ENCODE measurements around the gene METTL25B. TPM values are rescaled to one million over a fixed set of nuclear protein-coding genes. Genes with fewer than 3 reads are reported as not detected.
"Not testable (repeated sequence)": the region's sequence is repeated elsewhere in the genome, so short reads cannot be mapped to it uniquely, and the experiment has no call there.

Gene METTL25B
- total RNA-seq, 4 donors from 2014 or later = 12.9 to 28.0 (median 17.6) TPM

- no peaks in the 10 kb centered on the region for H3K27me3 ChIP-seq
- TF ChIP-seq POLR2A (IDR thresholded peaks at IDR 0.05) = no peak
- TF ChIP-seq, protein P1, sequence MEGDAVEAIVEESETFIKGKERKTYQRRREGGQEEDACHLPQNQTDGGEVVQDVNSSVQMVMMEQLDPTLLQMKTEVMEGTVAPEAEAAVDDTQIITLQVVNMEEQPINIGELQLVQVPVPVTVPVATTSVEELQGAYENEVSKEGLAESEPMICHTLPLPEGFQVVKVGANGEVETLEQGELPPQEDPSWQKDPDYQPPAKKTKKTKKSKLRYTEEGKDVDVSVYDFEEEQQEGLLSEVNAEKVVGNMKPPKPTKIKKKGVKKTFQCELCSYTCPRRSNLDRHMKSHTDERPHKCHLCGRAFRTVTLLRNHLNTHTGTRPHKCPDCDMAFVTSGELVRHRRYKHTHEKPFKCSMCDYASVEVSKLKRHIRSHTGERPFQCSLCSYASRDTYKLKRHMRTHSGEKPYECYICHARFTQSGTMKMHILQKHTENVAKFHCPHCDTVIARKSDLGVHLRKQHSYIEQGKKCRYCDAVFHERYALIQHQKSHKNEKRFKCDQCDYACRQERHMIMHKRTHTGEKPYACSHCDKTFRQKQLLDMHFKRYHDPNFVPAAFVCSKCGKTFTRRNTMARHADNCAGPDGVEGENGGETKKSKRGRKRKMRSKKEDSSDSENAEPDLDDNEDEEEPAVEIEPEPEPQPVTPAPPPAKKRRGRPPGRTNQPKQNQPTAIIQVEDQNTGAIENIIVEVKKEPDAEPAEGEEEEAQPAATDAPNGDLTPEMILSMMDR (IDR thresholded peaks at IDR 0.05 in 4 of 5, conservative IDR thresholded peaks at IDR 0.05 in 1 of 5) = no peak
- ATAC-seq (peak; percentile 81 to 87), DNase-seq (peak in 1 of 2 donors; percentile 64)
- peak overlapping the region in 3 of 4 donors; percentile 59 to 80 (median 69) for H3K27ac ChIP-seq
- no peaks in the 10 kb centered on the region for H3K36me3 ChIP-seq
- no peaks in the 10 kb centered on the region for H3K9me3 ChIP-seq
- in situ Hi-C loops (cut with MboI; ENCODE audit: low sequenced_read_pairs in 4 of 4) (no loop called here), intact Hi-C loops (cut with DNase I; ENCODE audit: low total_unique reads) (no loop called here)
- peaks cover 7 to 10% of the 10 kb centered on the region in 2 donors for H3K4me1 ChIP-seq
- no peak overlapping the region for H3K4me3 ChIP-seq
Measured at GRCh38 chr1:156760092-156760795, 32.0 kb downstream of the METTL25B start.

DNA sequence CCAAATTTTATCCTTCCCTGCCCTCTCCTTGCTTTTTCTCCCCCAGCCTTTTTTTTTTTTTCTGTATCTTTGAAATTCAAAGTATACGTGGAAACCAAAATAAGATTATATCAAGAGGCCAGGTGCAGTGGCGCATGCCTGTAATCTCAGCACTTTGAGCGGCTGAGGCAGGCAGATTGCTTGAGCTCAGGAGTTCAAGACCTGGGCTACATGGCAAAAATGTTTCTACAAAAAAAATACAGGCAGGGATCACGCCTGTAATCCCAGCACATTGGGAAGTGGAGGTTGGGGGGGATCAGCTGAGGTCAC is 32.5 kb downstream of the METTL25B start:
- peak in 1 of 2 donors; percentile 5 for ATAC-seq

DNA sequence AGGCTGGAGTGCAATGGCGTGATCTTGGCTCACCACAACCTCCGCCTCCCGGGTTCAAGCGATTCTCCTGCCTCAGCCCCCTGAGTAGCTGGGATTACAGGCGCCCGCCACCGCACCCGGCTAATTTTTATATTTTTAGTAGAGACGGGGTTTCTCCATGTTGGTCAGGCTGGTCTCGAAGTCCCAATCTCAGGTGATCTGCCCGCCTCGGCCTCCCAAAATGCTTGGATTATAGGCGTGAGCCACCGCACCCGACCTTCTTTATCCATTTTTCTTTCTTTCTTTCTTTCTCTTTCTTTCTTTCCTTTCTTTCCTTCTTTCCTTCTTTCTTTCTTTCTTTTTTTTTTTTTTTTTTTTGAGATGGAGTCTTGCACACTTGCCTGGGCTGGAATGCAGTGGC is 36.9 kb downstream of the METTL25B start:
- in situ Hi-C loops (cut with MboI; ENCODE audit: low sequenced_read_pairs in 4 of 4); DNase-seq; intact Hi-C loops (cut with DNase I; ENCODE audit: low total_unique reads); H3K4me3 ChIP-seq; H3K9me3 ChIP-seq; H3K27me3 ChIP-seq; ATAC-seq; H3K27ac ChIP-seq; H3K36me3 ChIP-seq: not testable (repeated sequence)
- H3K4me1 ChIP-seq = peaks cover 32 to 40% of the 10 kb centered on the region in 2 donors

More for the DNA sequence above, 32.5 kb downstream of the METTL25B start:
- TF ChIP-seq, protein P1 (IDR thresholded peaks at IDR 0.05 in 4 of 5, conservative IDR thresholded peaks at IDR 0.05 in 1 of 5) = no peak
- TF ChIP-seq POLR2A (IDR thresholded peaks at IDR 0.05) = no peak
- H3K9me3 ChIP-seq = no peaks in the 10 kb centered on the region
- in situ Hi-C loops (cut with MboI; ENCODE audit: low sequenced_read_pairs in 4 of 4) = no loop called here
- peak overlapping the region in 3 of 4 donors; percentile 59 to 80 (median 69) for H3K27ac ChIP-seq
- H3K4me3 ChIP-seq = no peak overlapping the region
- no peaks in the 10 kb centered on the region for H3K36me3 ChIP-seq
- no peaks in the 10 kb centered on the region for H3K27me3 ChIP-seq
- H3K4me1 ChIP-seq = peaks cover 8 to 12% of the 10 kb centered on the region in 2 donors
- intact Hi-C loops (cut with DNase I; ENCODE audit: low total_unique reads) = no loop called here
- DNase-seq = no peak

DNA sequence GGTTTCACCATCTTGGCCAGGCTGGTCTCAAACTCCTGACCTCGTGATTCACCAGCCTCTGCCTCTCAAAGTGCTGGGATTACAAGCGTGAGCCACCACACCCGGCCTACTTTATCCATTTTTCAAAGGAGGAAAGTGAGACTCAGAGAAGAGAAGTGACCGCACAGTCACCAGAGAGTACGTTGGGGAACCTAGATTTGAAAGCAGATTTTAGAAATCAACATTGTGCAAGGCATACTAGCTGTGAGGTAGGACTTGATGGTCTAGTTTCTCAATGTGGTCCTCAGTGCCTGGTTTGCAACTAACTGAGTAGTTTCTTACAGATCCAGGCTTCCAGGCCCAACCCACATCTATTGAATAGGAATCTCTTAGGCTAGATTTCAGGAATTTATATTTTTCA is 37.4 kb downstream of the METTL25B start:
- Histone ChIP-seq H3K36me3 (peaks cover 0 to 4% of the 10 kb centered on the region in 2 donors), H3K4me1 (peaks cover 34 to 39% of the 10 kb centered on the region in 2 donors), H3K4me3 (peak overlapping the region in 3 of 4 donors; percentile 73 to 89 (median 76)), H3K27ac (peak overlapping the region in 3 of 4 donors; percentile 86 to 94 (median 88)), H3K27me3 (no peaks in the 10 kb centered on the region), H3K9me3 (no peaks in the 10 kb centered on the region)
- no peak for ATAC-seq
- in situ Hi-C loops (cut with MboI; ENCODE audit: low sequenced_read_pairs in 4 of 4) (no loop called here), intact Hi-C loops (cut with DNase I; ENCODE audit: low total_unique reads) (no loop called here)
- TF ChIP-seq, protein P1 (IDR thresholded peaks at IDR 0.05 in 4 of 5, conservative IDR thresholded peaks at IDR 0.05 in 1 of 5) = no peak
- TF ChIP-seq POLR2A (IDR thresholded peaks at IDR 0.05) = no peak
- no peak for DNase-seq

DNA sequence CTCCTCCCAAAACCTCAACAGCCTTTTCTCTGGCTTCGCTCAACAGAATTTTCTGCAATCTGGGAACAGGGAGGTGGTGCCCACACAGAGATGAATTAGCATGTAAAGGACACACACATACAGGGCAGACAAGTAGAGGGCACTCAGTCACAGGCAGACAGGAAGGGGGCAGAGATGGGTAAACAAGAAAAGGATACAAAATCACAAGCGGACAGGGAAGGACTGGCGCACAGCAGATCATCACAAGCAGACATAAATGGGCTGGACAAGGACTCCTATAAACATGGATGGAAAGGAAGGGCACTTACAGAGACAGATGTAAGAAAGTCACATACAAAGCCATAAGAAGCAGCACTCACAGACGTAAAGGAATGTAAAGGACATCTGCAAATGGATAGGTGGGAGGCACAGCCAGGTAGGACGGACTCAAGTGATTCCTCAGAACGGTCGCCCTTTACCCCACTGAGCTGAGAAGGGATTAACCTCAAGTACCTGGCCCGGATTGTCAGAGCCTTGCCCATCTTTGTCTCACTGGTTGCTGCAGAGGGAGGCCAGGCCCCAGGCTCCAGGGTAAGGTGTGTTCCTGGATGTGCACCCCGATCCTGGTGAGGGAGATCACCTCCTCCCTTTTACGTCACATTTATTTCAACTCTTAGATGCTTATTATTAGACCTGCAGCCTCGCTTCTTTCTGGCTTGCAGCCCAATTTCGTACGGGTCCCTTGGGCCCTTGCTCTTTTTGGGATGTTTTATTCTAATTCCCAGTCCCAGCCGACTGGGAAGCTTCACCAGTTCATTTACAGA is 38.2 kb downstream of the METTL25B start:
- no peaks in the 10 kb centered on the region for H3K9me3 ChIP-seq
- intact Hi-C loops (cut with DNase I; ENCODE audit: low total_unique reads) = loop anchor here (1.0 kb wide), 3 partner anchors 15 to 38 kb away; partner anchors contain the start of genes HDGF, ISG20L2, METTL25B and MRPL24
- ATAC-seq (peak; percentile 7 to 22), DNase-seq (no peak)
- peaks cover 34 to 36% of the 10 kb centered on the region in 2 donors for H3K4me1 ChIP-seq
- in situ Hi-C loops (cut with MboI; ENCODE audit: low sequenced_read_pairs in 4 of 4) = no loop called here
- H3K27me3 ChIP-seq = no peaks in the 10 kb centered on the region
- H3K4me3 ChIP-seq = peak overlapping the region; percentile 73 to 89 (median 74)
- H3K36me3 ChIP-seq = peaks cover 0 to 9% of the 10 kb centered on the region in 2 donors
- no peak for TF ChIP-seq POLR2A (IDR thresholded peaks at IDR 0.05)
- TF ChIP-seq, protein P1 (IDR thresholded peaks at IDR 0.05 in 4 of 5, conservative IDR thresholded peaks at IDR 0.05 in 1 of 5) = no peak
- H3K27ac ChIP-seq = peak overlapping the region; percentile 86 to 94 (median 90)
